HepG2 (cell line): ENCODE results near the gene CLEC18B. TPM values are rescaled to one million over a fixed set of nuclear protein-coding genes. Genes with fewer than 3 reads are reported as not detected.
A peak's percentile ranks its signal among the peaks of the same experiment; 100 is the strongest.
"Not testable (repeated sequence)": the region's sequence is repeated elsewhere in the genome, so short reads cannot be mapped to it uniquely, and the experiment has no call there.

Source experiments
- ATAC-seq: fragments of 200-7000 bp; cut with Tn5 transposase; 3 replicates; pipeline ENCODE4 v1.9.1; 2020; ENCODE audit warnings: mild to moderate bottlenecking, moderate library complexity
- BruUV-seq: library from RNA; stranded (reverse); fragments of 400-500 nt; replicated peaks from 2 replicates; lab custom pipeline; 2021; lab: Mats Ljungman, UMichigan
- CTCF ChIA-PET: fragments of 300-600 bp; formaldehyde crosslinking; extraction: SDS; loops from one replicate; lab custom pipeline; 2021; ENCODE audit warnings: low total read pairs, inconsistent platforms, low intra/inter-chr PET ratio; lab: Yijun Ruan, JAX
- POLR2A ChIA-PET: fragments of 350-600 bp; sonication (Branson Sonifier 250); formaldehyde crosslinking; loops from one replicate; lab custom pipeline; 2020; ENCODE audit warnings: antibody characterized with exemption, inconsistent platforms; lab: Yijun Ruan, JAX
- DNase-seq: peaks from one replicate; pipeline ENCODE4 v3.0.0-alpha.2; 2015; ENCODE audit warnings: low spot score
- FAIRE-seq: peaks from 3 replicates; lab custom pipeline; 2011; peaks lifted over from hg19 to GRCh38; lab: Jason Lieb, UNC
- H2AFZ ChIP-seq: one replicate; pipeline ENCODE4 v1.6.1; 2011; ENCODE audit warnings: low read length, inconsistent platforms
- H3K27ac ChIP-seq: fragments of 300-600 bp; 3 replicates; pipeline ENCODE4 v1.8.0; 2011; ENCODE audit warnings: mixed run types, mild to moderate bottlenecking, mixed read lengths, low read length, inconsistent platforms; ENCODE audit not compliant: insufficient read depth; ENCODE audit errors: extremely low read length
- H3K27me3 ChIP-seq, 2 experiments: fragments of 200-600 bp in 1 of 2; 2 replicates in 1 of 2; 3 replicates in 1 of 2; pipeline versions ENCODE4 v1.6.0 to v1.8.0; 2011; ENCODE audit warnings: low read length in 2 of 2, mild to moderate bottlenecking in 2 of 2, moderate library complexity in 2 of 2, inconsistent platforms in 1 of 2; ENCODE audit not compliant: insufficient read depth in 2 of 2, control insufficient read depth in 1 of 2
- H3K36me3 ChIP-seq, 2 experiments: fragments of 200-600 bp in 1 of 2; replicated peaks in 1 of 2; 2 replicates in 1 of 2; 3 replicates in 1 of 2; pipeline versions ENCODE4 v1.5.1 to v1.8.0; 2011; ENCODE audit warnings: low read length in 2 of 2, inconsistent platforms in 1 of 2; ENCODE audit not compliant: insufficient read depth in 2 of 2, control insufficient read depth in 1 of 2
- H3K4me1 ChIP-seq: 2 replicates; pipeline ENCODE4 v1.5.1; 2012; ENCODE audit warnings: low read length, inconsistent platforms; ENCODE audit not compliant: insufficient read depth
- H3K4me2 ChIP-seq: 2 replicates; pipeline ENCODE4 v1.6.0; 2011; ENCODE audit warnings: low read depth, low read length, inconsistent platforms
- H3K4me3 ChIP-seq, 3 experiments: fragments of 200-600 bp in 1 of 3; sonication (generic), shearing (Covaris generic) in 1 of 3; replicated peaks in 1 of 3; 2 replicates each; pipeline ENCODE4 v1.5.1; 2011 to 2016; ENCODE audit warnings: low read length in 3 of 3, inconsistent platforms in 2 of 3, low read depth in 2 of 3, mild to moderate bottlenecking in 2 of 3, control low read depth in 1 of 3, mixed read lengths in 1 of 3; ENCODE audit not compliant: insufficient read depth in 1 of 3
- H3K79me2 ChIP-seq: one replicate; pipeline ENCODE4 v1.6.1; 2011; ENCODE audit warnings: low read length, inconsistent platforms; ENCODE audit not compliant: insufficient read depth
- H3K9ac ChIP-seq: 2 replicates; pipeline ENCODE4 v1.6.0; 2011; ENCODE audit warnings: mild to moderate bottlenecking, low read depth, low read length, inconsistent platforms; ENCODE audit not compliant: insufficient read depth
- H3K9me3 ChIP-seq: 2 replicates; pipeline ENCODE4 v1.5.1; 2012; ENCODE audit warnings: mild to moderate bottlenecking, low read length
- H4K20me1 ChIP-seq: 2 replicates; pipeline ENCODE4 v1.6.0; 2011; ENCODE audit warnings: inconsistent platforms, mild to moderate bottlenecking, low read length, moderate library complexity; ENCODE audit not compliant: insufficient read depth
- ESRRA ChIP-seq: sonication (generic); formaldehyde crosslinking; IDR thresholded peaks from 2 replicates; pipeline ENCODE4 v1.5.1; 2020; ENCODE audit warnings: mild to moderate bottlenecking, low read depth, missing genetic modification reagents
- ETV6 ChIP-seq: sonication (generic); formaldehyde crosslinking; conservative IDR thresholded peaks from 2 replicates; pipeline ENCODE4 v1.4.0; 2020; ENCODE audit warnings: missing genetic modification reagents
- HIVEP1 ChIP-seq: sonication (generic); formaldehyde crosslinking; IDR thresholded peaks from 2 replicates; pipeline ENCODE4 v1.4.0; 2020; ENCODE audit warnings: mild to moderate bottlenecking, missing genetic modification reagents
- KDM2A ChIP-seq: sonication (generic); formaldehyde crosslinking; IDR thresholded peaks from 2 replicates; pipeline ENCODE4 v1.4.0; 2020; ENCODE audit warnings: low read depth, missing genetic modification reagents, borderline replicate concordance
- KLF11 ChIP-seq: IDR thresholded peaks from 2 replicates; pipeline ENCODE4 v1.6.1; 2016; ENCODE audit warnings: missing compliant biosample characterization
- MEF2D ChIP-seq: sonication (generic); formaldehyde crosslinking; IDR thresholded peaks from 2 replicates; pipeline ENCODE4 v1.5.1; 2020; ENCODE audit warnings: mild to moderate bottlenecking, missing genetic modification reagents
- MEIS1 ChIP-seq: sonication (generic); formaldehyde crosslinking; IDR thresholded peaks from 2 replicates; pipeline ENCODE4 v1.9.0; 2021; ENCODE audit warnings: mild to moderate bottlenecking, missing genetic modification reagents, moderate library complexity, borderline replicate concordance
- SETDB1 ChIP-seq: sonication (generic); formaldehyde crosslinking; IDR thresholded peaks from 2 replicates; pipeline ENCODE4 v1.5.1; 2020; ENCODE audit warnings: missing genetic modification reagents, mild to moderate bottlenecking, borderline replicate concordance
- ZFX ChIP-seq: sonication (generic); formaldehyde crosslinking; IDR thresholded peaks from 2 replicates; pipeline ENCODE4 v1.4.0; 2020; ENCODE audit warnings: mild to moderate bottlenecking, low read depth, missing genetic modification reagents, moderate library complexity
- ZNF891 ChIP-seq: sonication (generic); formaldehyde crosslinking; IDR thresholded peaks from 2 replicates; pipeline ENCODE4 v1.5.0; 2020; ENCODE audit warnings: mild to moderate bottlenecking, missing genetic modification reagents
- ZSCAN22 ChIP-seq: sonication (generic); formaldehyde crosslinking; IDR thresholded peaks from 2 replicates; pipeline ENCODE4 v1.4.0; 2020; ENCODE audit warnings: mild to moderate bottlenecking, missing genetic modification reagents
- ZSCAN31 ChIP-seq: sonication (generic); formaldehyde crosslinking; IDR thresholded peaks from 2 replicates; pipeline ENCODE4 v1.5.0; 2020; ENCODE audit warnings: low read depth, mild to moderate bottlenecking, missing genetic modification reagents
- WGBS: methylation state at CpG from one replicate; pipeline ENCODE4 v1.1.6; 2017; ENCODE audit warnings: low lambda C conversion rate; 5-methylcytosine and 5-hydroxymethylcytosine counted together
- in situ Hi-C: cut with HindIII; loops from 2 replicates; pipeline ENCODE4 v1.10.0; 2017; ENCODE audit warnings: low pct_unique_long_range_greater_than_20kb; ENCODE audit not compliant: extremely low pct_ligation_motif_present
- intact Hi-C: fragments of 100-400 bp; cut with micrococcal nuclease; formaldehyde crosslinking; loops from one replicate; pipeline ENCODE4 v1.10.0; 2022; ENCODE audit not compliant: unreplicated experiment
- polyA plus RNA-seq, 8 experiments: library from polyadenylated mRNA; depleted of rRNA in 3 of 8; stranded (reverse) in 7 of 8; unstranded in 1 of 8; fragments of >200 nt; fragmentation: Illumina TruSeq in 4 of 8; extraction: Trizol in 4 of 8; gene quantifications; 2 replicates each; pipeline versions ENCODE4 v1.2.1 to v1.2.3, GENCODE V29; 2011 to 2016; ENCODE audit warnings: low read depth in 4 of 8, missing spikeins in 1 of 8, mixed read lengths in 1 of 8; ENCODE audit not compliant: insufficient read depth in 1 of 8
- total RNA-seq, 5 experiments: library from RNA; depleted of rRNA; stranded (reverse); fragments of >200 nt; fragmentation: Illumina TruSeq; extraction: Trizol; gene quantifications; 2 replicates each; pipeline ENCODE4 v1.2.3, GENCODE V29; 2016; ENCODE audit warnings: low read depth in 1 of 5
- TF ChIP-seq, protein P1 (sequence below): sonication (generic); formaldehyde crosslinking; IDR thresholded peaks from 2 replicates; pipeline ENCODE4; 2020; ENCODE audit warnings: missing genetic modification reagents, mild to moderate bottlenecking, borderline replicate concordance
- TF ChIP-seq, protein P2 (sequence below): sonication (generic); formaldehyde crosslinking; IDR thresholded peaks from 2 replicates; pipeline ENCODE4 v1.4.0; 2020; ENCODE audit warnings: mild to moderate bottlenecking, missing genetic modification reagents
- TF ChIP-seq, protein P3 (sequence below): sonication (generic); formaldehyde crosslinking; IDR thresholded peaks from 2 replicates; pipeline ENCODE4 v1.4.0; 2020; ENCODE audit warnings: mild to moderate bottlenecking, low read depth, missing genetic modification reagents

Gene CLEC18B
- total and polyA plus RNA-seq, 2 of the 13 experiments (the other 11 are each of a cell fraction or from before 2014, with no cell fraction given), result 0.31 to 1.1 TPM

DNA sequence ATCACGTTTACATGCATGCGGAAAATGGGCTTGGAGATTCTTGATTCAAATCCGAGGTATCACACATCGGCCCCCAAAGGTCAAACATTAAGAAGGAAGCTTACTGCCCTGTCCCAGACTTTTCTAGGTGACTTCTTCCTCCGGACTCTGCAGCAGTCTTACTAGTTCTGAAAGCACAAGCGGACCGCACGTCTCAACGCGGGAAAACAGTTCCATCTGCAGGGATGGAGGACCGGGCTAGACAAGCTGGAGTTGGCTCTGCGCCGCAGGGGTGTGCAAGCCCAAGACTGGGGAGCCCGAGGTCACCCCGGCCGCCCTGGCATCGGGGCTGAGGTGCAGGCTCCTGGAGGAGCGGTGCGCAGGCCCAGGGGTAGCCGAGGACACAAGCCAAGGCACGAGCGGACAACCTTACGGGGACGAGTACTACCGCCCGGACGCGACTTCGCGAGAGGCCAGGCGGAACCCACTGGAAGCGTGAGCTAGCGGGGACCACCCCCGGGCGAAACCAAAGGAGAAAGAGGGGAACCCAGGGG is 53.7 kb downstream of the CLEC18B start (continued):
- TF ChIP-seq MEIS1 (CRISPR knock-in tag) (0 out of 2 replicates have a peak, but pooled peaks have one; percentile 56), ZFX (CRISPR knock-in tag) (peak; percentile 62; the same call in 1 of the 2 replicates), KLF11 (0 out of 2 replicates have a peak, but pooled peaks have one; percentile 30), ZNF891 (CRISPR knock-in tag) (0 out of 2 replicates have a peak, but pooled peaks have one; percentile 75), ETV6 (CRISPR knock-in tag) (0 out of 2 replicates have a peak, but pooled peaks have one; percentile 21), ZSCAN22 (CRISPR knock-in tag) (0 out of 2 replicates have a peak, but pooled peaks have one; percentile 4), HIVEP1 (CRISPR knock-in tag) (peak; percentile 68), KDM2A (CRISPR knock-in tag) (peak; percentile 42; the same call in 1 of the 2 replicates), MEF2D (CRISPR knock-in tag) (peak; percentile 46; the same call in 1 of the 2 replicates), ESRRA (CRISPR knock-in tag) (0 out of 2 replicates have a peak, but pooled peaks have one; percentile 24), SETDB1 (CRISPR knock-in tag) (peak; percentile 62; the same call in 1 of the 2 replicates), ZSCAN31 (CRISPR knock-in tag) (0 out of 2 replicates have a peak, but pooled peaks have one; percentile 12)
- TF ChIP-seq, protein P1, sequence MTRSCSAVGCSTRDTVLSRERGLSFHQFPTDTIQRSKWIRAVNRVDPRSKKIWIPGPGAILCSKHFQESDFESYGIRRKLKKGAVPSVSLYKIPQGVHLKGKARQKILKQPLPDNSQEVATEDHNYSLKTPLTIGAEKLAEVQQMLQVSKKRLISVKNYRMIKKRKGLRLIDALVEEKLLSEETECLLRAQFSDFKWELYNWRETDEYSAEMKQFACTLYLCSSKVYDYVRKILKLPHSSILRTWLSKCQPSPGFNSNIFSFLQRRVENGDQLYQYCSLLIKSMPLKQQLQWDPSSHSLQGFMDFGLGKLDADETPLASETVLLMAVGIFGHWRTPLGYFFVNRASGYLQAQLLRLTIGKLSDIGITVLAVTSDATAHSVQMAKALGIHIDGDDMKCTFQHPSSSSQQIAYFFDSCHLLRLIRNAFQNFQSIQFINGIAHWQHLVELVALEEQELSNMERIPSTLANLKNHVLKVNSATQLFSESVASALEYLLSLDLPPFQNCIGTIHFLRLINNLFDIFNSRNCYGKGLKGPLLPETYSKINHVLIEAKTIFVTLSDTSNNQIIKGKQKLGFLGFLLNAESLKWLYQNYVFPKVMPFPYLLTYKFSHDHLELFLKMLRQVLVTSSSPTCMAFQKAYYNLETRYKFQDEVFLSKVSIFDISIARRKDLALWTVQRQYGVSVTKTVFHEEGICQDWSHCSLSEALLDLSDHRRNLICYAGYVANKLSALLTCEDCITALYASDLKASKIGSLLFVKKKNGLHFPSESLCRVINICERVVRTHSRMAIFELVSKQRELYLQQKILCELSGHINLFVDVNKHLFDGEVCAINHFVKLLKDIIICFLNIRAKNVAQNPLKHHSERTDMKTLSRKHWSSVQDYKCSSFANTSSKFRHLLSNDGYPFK (CRISPR knock-in tag), result peak; percentile 41; the same call in 1 of the 2 replicates
- TF ChIP-seq, protein P2, sequence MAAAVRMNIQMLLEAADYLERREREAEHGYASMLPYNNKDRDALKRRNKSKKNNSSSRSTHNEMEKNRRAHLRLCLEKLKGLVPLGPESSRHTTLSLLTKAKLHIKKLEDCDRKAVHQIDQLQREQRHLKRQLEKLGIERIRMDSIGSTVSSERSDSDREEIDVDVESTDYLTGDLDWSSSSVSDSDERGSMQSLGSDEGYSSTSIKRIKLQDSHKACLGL (CRISPR knock-in tag), result peak; percentile 69; the same call in 1 of the 2 replicates
- TF ChIP-seq, protein P3, sequence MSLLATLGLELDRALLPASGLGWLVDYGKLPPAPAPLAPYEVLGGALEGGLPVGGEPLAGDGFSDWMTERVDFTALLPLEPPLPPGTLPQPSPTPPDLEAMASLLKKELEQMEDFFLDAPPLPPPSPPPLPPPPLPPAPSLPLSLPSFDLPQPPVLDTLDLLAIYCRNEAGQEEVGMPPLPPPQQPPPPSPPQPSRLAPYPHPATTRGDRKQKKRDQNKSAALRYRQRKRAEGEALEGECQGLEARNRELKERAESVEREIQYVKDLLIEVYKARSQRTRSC (CRISPR knock-in tag), result 0 out of 2 replicates have a peak, but pooled peaks have one; percentile 56

DNA sequence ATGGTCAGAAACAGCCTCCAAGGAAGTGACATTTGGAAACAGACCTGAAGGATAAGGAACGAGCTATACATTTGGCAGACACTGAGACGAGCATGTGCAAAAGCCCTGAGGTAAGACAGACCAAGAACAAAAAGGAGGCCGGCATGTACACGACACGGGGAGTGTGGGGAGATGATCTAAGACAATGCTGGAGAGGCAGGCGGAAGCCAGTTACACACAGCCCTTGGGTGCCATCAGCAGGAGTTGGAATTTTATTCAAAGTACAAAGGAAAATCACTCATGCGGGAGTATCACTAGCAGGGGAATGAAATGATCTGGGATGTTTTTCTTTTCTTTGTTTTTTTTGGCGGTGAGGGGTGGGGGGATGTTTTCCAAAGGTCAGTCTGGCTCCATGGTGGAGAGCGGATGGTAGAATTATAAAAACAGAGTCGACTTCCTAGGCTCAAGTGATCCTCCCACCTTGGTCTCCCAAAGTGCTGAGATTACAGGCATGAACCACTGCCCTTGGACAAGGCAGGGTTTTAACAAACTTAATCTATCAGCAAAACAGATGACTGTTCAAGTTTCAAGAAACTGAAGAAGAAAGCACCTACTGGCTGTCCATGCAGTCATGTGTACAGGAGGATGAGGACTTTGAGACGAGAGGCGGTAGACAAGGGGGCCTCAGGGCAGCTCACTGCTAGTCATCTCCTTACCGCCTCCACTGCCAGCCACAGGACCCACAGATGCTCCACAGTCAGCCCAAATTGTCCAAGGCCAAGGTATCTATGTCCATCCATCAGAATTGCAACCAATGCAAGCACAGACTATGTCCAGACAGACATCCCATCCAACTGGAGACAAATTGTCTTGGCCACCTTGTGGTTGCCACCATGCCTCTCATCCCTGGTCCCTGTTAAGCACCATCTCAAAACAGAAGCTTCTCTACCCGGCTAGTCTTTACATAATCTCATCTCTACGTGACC is 59.4 kb downstream of the CLEC18B start:
- H3K27me3 ChIP-seq, CTCF ChIA-PET, FAIRE-seq, H3K27ac ChIP-seq, H3K9me3 ChIP-seq, H3K9ac ChIP-seq, H3K4me3 ChIP-seq, intact Hi-C loops, H4K20me1 ChIP-seq, BruUV-seq, in situ Hi-C loops, H3K4me1 ChIP-seq, H3K4me2 ChIP-seq, POLR2A ChIA-PET, H2AFZ ChIP-seq, DNase-seq: not testable (repeated sequence)
- peak; percentile 48 for ATAC-seq
- H3K36me3 ChIP-seq, result peaks cover 11 to 26% of the 10 kb centered on the region in 2 experiments
- WGBS, result 95% methylated on average over 9 of the region's 15 CpGs
- peaks cover 13% of the 10 kb centered on the region for H3K79me2 ChIP-seq
